Loucy (cell line): ENCODE measurements around the gene ALDH1A2.

Source experiments
- H2AFZ ChIP-seq: fragments of 200-600 bp; sonication (generic); 2 replicates; pipeline ENCODE4 v1.6.0; 2016; ENCODE audit warnings: antibody characterized with exemption, mild to moderate bottlenecking, low read length, moderate library complexity
- H3F3A ChIP-seq: fragments of 200-600 bp; 2 replicates; pipeline ENCODE4 v1.6.0; 2016; ENCODE audit warnings: antibody characterized with exemption, low read depth, mild to moderate bottlenecking
- H3K27me3 ChIP-seq: fragments of 200-600 bp; sonication (generic); 2 replicates; pipeline ENCODE4 v1.6.1; 2014; ENCODE audit warnings: low read length, mild to moderate bottlenecking; ENCODE audit not compliant: insufficient read depth, poor library complexity, severe bottlenecking
- H3K36me3 ChIP-seq: fragments of 200-600 bp; sonication (generic); 2 replicates; pipeline ENCODE4 v1.6.1; 2016; ENCODE audit warnings: low read length; ENCODE audit not compliant: insufficient read depth
- H3K4me1 ChIP-seq: fragments of 200-600 bp; sonication (generic); 2 replicates; pipeline ENCODE4 v1.5.1; 2014; ENCODE audit warnings: low read length, mild to moderate bottlenecking; ENCODE audit not compliant: insufficient read depth, poor library complexity, severe bottlenecking
- H3K4me2 ChIP-seq: fragments of 200-600 bp; sonication (generic); 2 replicates; pipeline ENCODE4 v1.6.0; 2014; ENCODE audit warnings: antibody characterized with exemption, low read length, low read depth, mild to moderate bottlenecking; ENCODE audit not compliant: poor library complexity, severe bottlenecking
- H3K4me3 ChIP-seq: fragments of 200-600 bp; sonication (generic); 2 replicates; pipeline ENCODE4 v1.5.1; 2014; ENCODE audit warnings: low read length, mild to moderate bottlenecking, mixed read lengths; ENCODE audit not compliant: poor library complexity, severe bottlenecking
- H3K79me2 ChIP-seq: fragments of 200-600 bp; sonication (generic); 2 replicates; pipeline ENCODE4 v1.6.1; 2014; ENCODE audit warnings: low read length; ENCODE audit not compliant: insufficient read depth
- H3K9ac ChIP-seq: fragments of 200-600 bp; sonication (generic); 2 replicates; pipeline ENCODE4 v1.6.0; 2014; ENCODE audit warnings: mild to moderate bottlenecking, low read depth, low read length, moderate library complexity; ENCODE audit not compliant: poor library complexity, severe bottlenecking
- H3K9me2 ChIP-seq: fragments of 200-600 bp; sonication (generic); replicated peaks from 2 replicates; pipeline ENCODE4 v1.6.1; 2016; ENCODE audit warnings: low read depth, low read length, mixed read lengths
- H3K9me3 ChIP-seq: fragments of 200-600 bp; sonication (generic); 2 replicates; pipeline ENCODE4 v1.6.1; 2014; ENCODE audit warnings: mild to moderate bottlenecking, antibody characterized with exemption, low read length, low read depth; ENCODE audit not compliant: insufficient read depth
- H4K20me1 ChIP-seq: fragments of 200-600 bp; sonication (generic); 2 replicates; pipeline ENCODE4 v1.6.0; 2014; ENCODE audit warnings: antibody characterized with exemption, low read length, mild to moderate bottlenecking; ENCODE audit not compliant: insufficient read depth, poor library complexity, severe bottlenecking
- CTCF ChIP-seq: fragments of 200-600 bp; sonication (generic); conservative IDR thresholded peaks from 2 replicates; pipeline ENCODE4 v1.5.1; 2014; ENCODE audit warnings: mild to moderate bottlenecking, antibody characterized with exemption, low read length
- EZH2phosphoT487 ChIP-seq: fragments of 200-600 bp; IDR thresholded peaks from 2 replicates; pipeline ENCODE4 v1.6.1; 2018; ENCODE audit warnings: antibody characterized with exemption, mild to moderate bottlenecking, moderate library complexity, borderline replicate concordance

Gene ALDH1A2

GRCh38 chr15:57903626-57904025, 161.9 kb downstream of the ALDH1A2 start:
- Histone ChIP-seq H3K4me2 (no peak overlapping the region), H3K79me2 (no peaks in the 10 kb centered on the region), H3F3A (no peaks in the 10 kb centered on the region), H3K4me1 (peaks cover 6% of the 10 kb centered on the region), H3K27me3 (no peaks in the 10 kb centered on the region), H2AFZ (no peak overlapping the region), H3K36me3 (no peaks in the 10 kb centered on the region), H3K4me3 (no peak overlapping the region), H3K9me2 (no peaks in the 10 kb centered on the region), H3K9ac (no peak overlapping the region), H4K20me1 (no peaks in the 10 kb centered on the region), H3K9me3 (no peaks in the 10 kb centered on the region)
- TF ChIP-seq CTCF, result no peak
- TF ChIP-seq EZH2phosphoT487, result no peak
